M059J (cell line): ENCODE results near the gene SNAPC2. TPM values are rescaled to one million over a fixed set of nuclear protein-coding genes. Genes with fewer than 3 reads are reported as not detected.

ENCODE experiments used
- DNase-seq: peaks from one replicate; pipeline ENCODE4 v3.0.0-alpha.2; 2012; ENCODE audit warnings: low read depth
- total RNA-seq: library from RNA; depleted of rRNA; stranded (reverse); fragments of >200 nt; shearing (Covaris generic); gene quantifications from 2 replicates; pipeline ENCODE4 v1.2.3, GENCODE V29; 2014

SNAPC2 gene
- total RNA-seq, 1 experiment from 2014 or later: 16.0 TPM

- no peak for DNase-seq
Observed at GRCh38 chr19:7921967-7922835, 2.1 kb downstream of the SNAPC2 start.

DNA sequence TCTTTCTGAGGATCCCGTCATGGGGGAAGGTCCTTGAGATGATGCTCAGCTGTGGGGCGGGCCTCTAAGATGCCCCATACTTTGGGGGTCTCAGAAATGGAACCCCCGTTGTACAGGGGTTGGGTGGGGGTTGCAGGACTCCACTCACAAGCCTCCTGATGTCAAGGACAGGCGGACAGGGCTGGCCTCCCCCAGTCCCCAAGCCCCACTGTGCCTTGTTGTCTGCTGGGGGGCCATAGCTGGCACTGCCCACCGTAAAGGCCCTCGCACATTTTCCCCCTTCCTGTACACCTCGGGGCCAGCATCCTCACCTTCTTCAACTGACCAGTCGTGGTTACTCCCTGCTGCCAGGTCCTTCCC lies 2.7 kb downstream of the SNAPC2 start:
- DNase-seq: no peak

GRCh38 chr19:7923295-7924191 lies 3.4 kb downstream of the SNAPC2 start:
- no peak for DNase-seq

GRCh38 chr19:7924241-7924640 lies 4.1 kb downstream of the SNAPC2 start:
- DNase-seq: no peak

- DNase-seq: no peak
Observed at GRCh38 chr19:7924651-7925170, 4.6 kb downstream of the SNAPC2 start.

- DNase-seq: peak; percentile 53
Observed at GRCh38 chr19:7925171-7925851, 5.2 kb downstream of the SNAPC2 start.

- peak; percentile 34 for DNase-seq
Observed at GRCh38 chr19:7926021-7926726, 6.0 kb downstream of the SNAPC2 start, which contains the start of gene CTXN1. CTXN1 (minus strand) TSS chr19:7926135; CDS start chr19:7925538, 597 bp downstream.

- no peak for DNase-seq
Observed at GRCh38 chr19:7926727-7927604, 6.8 kb downstream of the SNAPC2 start.

- no peak for DNase-seq
Observed at GRCh38 chr19:7927605-7928333, 7.6 kb downstream of the SNAPC2 start.

GRCh38 chr19:7928334-7928706 lies 8.2 kb downstream of the SNAPC2 start:
- no peak for DNase-seq

- DNase-seq: peak; percentile 91
Observed at GRCh38 chr19:7928741-7929701, 8.9 kb downstream of the SNAPC2 start.

GRCh38 chr19:7930030-7930429 lies 9.9 kb downstream of the SNAPC2 start:
- DNase-seq: peak; percentile 62

- no peak for DNase-seq
Observed at GRCh38 chr19:7930765-7931164, 10.6 kb downstream of the SNAPC2 start.

DNA sequence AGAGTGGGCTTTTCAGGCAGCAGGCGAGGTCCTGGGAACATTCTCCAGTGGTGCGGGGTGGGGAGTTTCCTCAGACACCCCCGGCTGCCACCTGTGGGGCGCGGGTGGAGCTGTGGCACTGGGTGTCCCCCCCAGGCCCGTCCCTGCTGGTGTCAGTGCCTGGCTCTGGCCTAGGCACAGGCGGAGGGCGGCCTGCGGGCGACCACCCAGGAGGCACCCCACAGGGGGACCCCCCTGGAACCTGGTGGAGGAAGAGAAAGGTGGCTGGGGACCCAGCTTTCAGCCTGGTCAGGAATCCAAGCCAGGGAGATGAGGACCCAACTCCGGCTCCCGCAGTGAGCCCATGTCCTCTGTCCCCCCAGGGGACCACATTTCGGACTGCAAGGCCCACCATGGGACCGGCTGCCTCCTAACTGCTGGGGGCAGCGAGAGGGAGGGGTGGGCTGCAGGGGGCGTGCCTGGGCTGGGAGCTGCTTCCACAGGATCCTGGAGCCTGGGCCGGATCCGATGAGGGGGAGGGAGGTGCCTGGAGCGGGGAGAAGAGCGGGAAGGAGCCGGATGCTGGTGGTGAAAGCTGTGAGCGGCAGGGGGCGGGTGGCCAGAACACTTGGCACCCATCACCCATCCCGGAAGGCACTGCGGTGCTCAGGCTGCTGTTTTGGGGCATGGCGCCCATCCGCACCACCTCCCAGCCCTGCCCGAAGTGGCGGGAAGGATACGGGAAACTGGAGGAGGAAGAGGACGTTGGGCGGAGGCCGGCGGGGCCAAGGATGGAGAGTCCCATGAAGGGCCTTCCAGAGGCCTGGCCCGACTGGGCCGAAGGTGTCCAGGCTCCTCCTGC lies 11.3 kb downstream of the SNAPC2 start:
- no peak for DNase-seq

GRCh38 chr19:7932276-7932929 lies 12.3 kb downstream of the SNAPC2 start:
- DNase-seq: no peak

DNA sequence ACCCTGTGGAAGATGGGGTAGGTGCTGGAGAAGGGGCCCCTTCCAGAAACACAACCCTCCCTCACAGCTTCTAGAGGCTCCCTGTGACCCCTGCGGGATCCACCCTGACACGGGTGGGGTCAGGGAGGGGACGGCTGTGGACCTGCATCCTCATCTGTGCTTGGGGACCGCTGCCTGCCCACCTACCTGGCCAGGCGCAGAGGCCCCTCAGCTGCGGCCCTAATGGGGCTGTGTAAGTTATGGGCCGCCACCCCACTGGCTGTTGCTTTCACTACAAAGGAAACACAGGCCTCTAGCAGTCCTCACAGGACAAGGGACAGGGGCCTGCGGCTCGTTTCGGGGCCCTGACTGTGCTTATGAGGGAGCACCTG lies 12.8 kb downstream of the SNAPC2 start:
- DNase-seq: no peak

- DNase-seq: no peak
Observed at GRCh38 chr19:7933411-7933810, 13.3 kb downstream of the SNAPC2 start.
